ENCODE data around the gene UBR1. TPM values are rescaled to one million over a fixed set of nuclear protein-coding genes. Genes with fewer than 3 reads are reported as not detected.

The UBR1 gene
- total RNA-seq, 1 donor from 2014 or later = 23.9 TPM

DNA sequence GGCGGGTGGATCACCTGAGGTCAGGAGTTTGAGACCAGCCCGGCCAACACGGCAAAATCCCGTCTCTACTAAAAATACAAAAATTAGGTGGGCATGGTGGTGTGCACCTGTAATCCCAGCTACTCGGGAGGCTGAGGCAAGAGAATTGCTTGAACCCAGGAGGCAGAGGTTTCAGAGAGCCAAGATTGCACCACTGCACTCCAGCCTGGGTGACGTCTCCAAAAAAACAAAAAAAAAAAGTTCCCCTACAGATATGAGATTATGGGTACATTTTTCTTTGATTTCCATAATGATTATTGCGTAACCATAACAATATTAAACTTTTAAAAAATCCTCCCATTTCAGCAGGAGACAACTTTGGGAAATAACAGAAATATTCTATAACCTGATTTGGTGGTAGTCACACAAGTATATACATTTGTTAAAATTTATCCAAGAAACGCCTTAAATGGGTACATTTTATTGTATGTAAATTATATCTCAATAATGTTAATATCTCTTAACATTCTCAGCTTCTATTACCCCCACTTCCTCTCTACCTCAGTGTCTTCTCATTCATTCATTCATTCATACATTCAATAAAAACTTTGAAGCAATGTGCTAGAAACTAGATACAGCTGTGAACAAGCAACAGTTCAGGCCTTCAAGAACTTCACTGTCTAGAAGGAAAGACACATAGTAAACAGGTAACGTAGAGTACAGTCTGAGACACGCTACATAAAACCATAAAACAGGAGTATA, 6.6 kb downstream of the UBR1 start:
- peaks cover 28% of the 10 kb centered on the region for H3K36me3 Mint-ChIP-seq (ENCODE audit: low read depth)
- TF ChIP-seq CTCF (conservative IDR thresholded peaks at IDR 0.05) = no peak
- no peaks in the 10 kb centered on the region for H3K27me3 Mint-ChIP-seq (ENCODE audit: low read depth)
- H3K4me1 Mint-ChIP-seq = peaks cover 34% of the 10 kb centered on the region
- no peak for DNase-seq (ENCODE audit: low read depth, low spot score)
- no peaks in the 10 kb centered on the region for H3K9me3 Mint-ChIP-seq
- no peak overlapping the region for H3K27ac Mint-ChIP-seq (ENCODE audit: unreplicated experiment)
- H3K4me3 Mint-ChIP-seq = no peak overlapping the region

DNA sequence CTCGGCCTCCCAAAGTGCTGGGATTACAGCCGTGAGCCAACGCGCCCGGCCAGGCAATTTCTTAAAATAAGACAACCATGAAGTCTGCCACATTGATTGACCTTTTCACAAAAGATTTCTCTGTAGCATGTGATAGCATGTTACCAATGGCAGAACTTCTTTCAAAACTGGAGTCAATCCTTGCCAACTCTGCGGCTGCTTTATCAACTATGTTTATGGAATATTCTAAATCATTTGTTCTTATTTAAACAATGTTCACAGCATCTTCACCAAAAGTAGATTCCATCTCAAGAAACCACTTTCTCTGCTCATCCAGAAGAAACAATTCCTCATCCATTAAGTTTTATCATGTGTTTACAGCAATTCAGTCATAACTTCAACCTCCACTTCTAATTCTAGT, 9.4 kb downstream of the UBR1 start:
- H3K27me3 Mint-ChIP-seq (ENCODE audit: low read depth) = no peaks in the 10 kb centered on the region
- no peak overlapping the region for H3K4me3 Mint-ChIP-seq
- peaks cover 16% of the 10 kb centered on the region for H3K4me1 Mint-ChIP-seq
- peaks cover 27% of the 10 kb centered on the region for H3K36me3 Mint-ChIP-seq (ENCODE audit: low read depth)
- H3K27ac Mint-ChIP-seq (ENCODE audit: unreplicated experiment) = no peak overlapping the region
- no peak for TF ChIP-seq CTCF (conservative IDR thresholded peaks at IDR 0.05)
- no peaks in the 10 kb centered on the region for H3K9me3 Mint-ChIP-seq
- no peak for DNase-seq (ENCODE audit: low read depth, low spot score)

- TF ChIP-seq CTCF (conservative IDR thresholded peaks at IDR 0.05) = no peak
- H3K27ac Mint-ChIP-seq (ENCODE audit: unreplicated experiment) = no peak overlapping the region
- H3K27me3 Mint-ChIP-seq (ENCODE audit: low read depth) = no peaks in the 10 kb centered on the region
- H3K4me3 Mint-ChIP-seq = no peak overlapping the region
- H3K36me3 Mint-ChIP-seq (ENCODE audit: low read depth) = peaks cover 22% of the 10 kb centered on the region
- peaks cover 11% of the 10 kb centered on the region for H3K4me1 Mint-ChIP-seq
- no peaks in the 10 kb centered on the region for H3K9me3 Mint-ChIP-seq
- no peak for DNase-seq (ENCODE audit: low read depth, low spot score)
Observed at GRCh38 chr15:43095708-43096347, 10.0 kb downstream of the UBR1 start.

- peaks cover 8% of the 10 kb centered on the region for H3K4me1 Mint-ChIP-seq
- DNase-seq (ENCODE audit: low read depth, low spot score) = no peak
- H3K9me3 Mint-ChIP-seq = no peaks in the 10 kb centered on the region
- TF ChIP-seq CTCF (conservative IDR thresholded peaks at IDR 0.05) = no peak
- H3K36me3 Mint-ChIP-seq (ENCODE audit: low read depth) = peaks cover 21% of the 10 kb centered on the region
- no peaks in the 10 kb centered on the region for H3K27me3 Mint-ChIP-seq (ENCODE audit: low read depth)
- H3K27ac Mint-ChIP-seq (ENCODE audit: unreplicated experiment) = no peak overlapping the region
- H3K4me3 Mint-ChIP-seq = no peak overlapping the region
Observed at GRCh38 chr15:43095243-43095642, 10.6 kb downstream of the UBR1 start.

DNA sequence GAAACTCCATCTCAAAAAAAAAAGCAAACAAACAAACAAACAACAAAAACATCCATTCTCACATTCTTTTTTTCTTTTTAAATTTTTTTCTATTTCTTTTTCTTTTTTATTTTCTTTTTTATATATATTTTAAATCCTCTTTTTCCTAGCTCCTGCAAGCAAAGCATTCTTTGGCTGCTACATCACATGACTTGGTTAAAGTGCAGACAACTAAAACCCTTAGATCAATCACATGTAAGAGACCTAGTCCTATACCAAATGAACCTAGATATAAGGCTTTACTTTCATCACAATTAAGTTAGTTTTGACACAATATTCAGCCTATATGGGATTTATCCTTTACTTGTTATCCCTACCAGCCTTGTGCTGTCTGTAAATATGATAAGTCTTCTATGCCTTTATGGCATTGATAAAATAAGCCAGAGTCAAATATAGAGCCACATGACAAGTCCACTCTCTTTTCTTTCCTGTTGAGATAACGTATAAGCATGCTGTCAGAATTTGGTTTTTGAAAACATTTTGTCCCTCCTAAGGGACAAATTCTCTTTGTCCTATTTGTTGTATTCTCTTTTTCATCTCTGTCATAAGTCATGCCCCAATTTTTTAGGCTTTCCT, 11.3 kb downstream of the UBR1 start:
- no peak for TF ChIP-seq CTCF (conservative IDR thresholded peaks at IDR 0.05)
- Mint-ChIP-seq H3K36me3 (ENCODE audit: low read depth) (peaks cover 21% of the 10 kb centered on the region), H3K9me3 (no peaks in the 10 kb centered on the region), H3K4me1 (peaks cover 8% of the 10 kb centered on the region), H3K27me3 (ENCODE audit: low read depth) (no peaks in the 10 kb centered on the region), H3K4me3 (no peak overlapping the region), H3K27ac (ENCODE audit: unreplicated experiment) (no peak overlapping the region)
- no peak for DNase-seq (ENCODE audit: low read depth, low spot score)
